GM19463 (cell line): Measurements from ENCODE around the gene PTPRF.

ENCODE experiments used
- ATAC-seq: cut with Tn5 transposase; IDR thresholded peaks from one replicate; pipeline ENCODE4 v1.9.1; 2021; ENCODE audit warnings: mild to moderate bottlenecking, moderate library complexity; ENCODE audit not compliant: unreplicated experiment

Gene PTPRF

GRCh38 chr1:43573066-43573800, 42.5 kb downstream of the PTPRF start:
- no peak for ATAC-seq

GRCh38 chr1:43576521-43576920, 45.8 kb downstream of the PTPRF start:
- ATAC-seq = no peak

GRCh38 chr1:43577655-43578542, 47.2 kb downstream of the PTPRF start:
- ATAC-seq = no peak

GRCh38 chr1:43580039-43580438, 49.4 kb downstream of the PTPRF start:
- no peak for ATAC-seq

GRCh38 chr1:43582162-43582566, 51.5 kb downstream of the PTPRF start:
- peak; percentile 92 for ATAC-seq

GRCh38 chr1:43583058-43583457, 52.4 kb downstream of the PTPRF start:
- no peak for ATAC-seq

- no peak for ATAC-seq
These were observed 53.5 kb downstream of the PTPRF start for GRCh38 chr1:43584204-43584603.

- ATAC-seq = no peak
These were observed 54.9 kb downstream of the PTPRF start for GRCh38 chr1:43585557-43585956.

GRCh38 chr1:43586136-43586731, 55.6 kb downstream of the PTPRF start:
- ATAC-seq = no peak

GRCh38 chr1:43587001-43587400, 56.3 kb downstream of the PTPRF start:
- no peak for ATAC-seq

GRCh38 chr1:43587594-43587993, 56.9 kb downstream of the PTPRF start:
- ATAC-seq = no peak

GRCh38 chr1:43588592-43588991, 57.9 kb downstream of the PTPRF start:
- ATAC-seq = no peak

- no peak for ATAC-seq
These were observed 59.8 kb downstream of the PTPRF start for GRCh38 chr1:43590388-43590925.

GRCh38 chr1:43591181-43591580, 60.5 kb downstream of the PTPRF start:
- no peak for ATAC-seq

GRCh38 chr1:43592051-43592665, 61.5 kb downstream of the PTPRF start:
- ATAC-seq = no peak

GRCh38 chr1:43592974-43593683, 62.4 kb downstream of the PTPRF start:
- ATAC-seq = no peak

- no peak for ATAC-seq
These were observed 65.9 kb downstream of the PTPRF start for GRCh38 chr1:43596579-43596978.

GRCh38 chr1:43597028-43597427, 66.3 kb downstream of the PTPRF start:
- no peak for ATAC-seq

- no peak for ATAC-seq
These were observed 67.0 kb downstream of the PTPRF start for GRCh38 chr1:43597721-43598120.

GRCh38 chr1:43598622-43599021, 67.9 kb downstream of the PTPRF start:
- ATAC-seq = no peak
